Natural killer cell treated with Interleukin-12 subunit alpha and Interleukin-12 subunit beta and Interleukin-15 and Interleukin-18, amount 100 ng/mL, for 72 hours (primary cell): Measurements from ENCODE around the gene OLIG2. TPM values are rescaled to one million over a fixed set of nuclear protein-coding genes. Genes with fewer than 3 reads are reported as not detected.

ENCODE experiments used
- ATAC-seq, 2 donors: fragments of 150-1000 bp; cut with Tn5 transposase in 1 of 2; sonication (Bioruptor Pico), chemical (Tn5 transposase) in 1 of 2; 2 replicates each; pipeline ENCODE4 v1.10.0; 2021
- DNase-seq: peaks from one replicate; pipeline ENCODE4 v3.0.0; 2022; ENCODE audit warnings: low spot score
- H3K27ac Mint-ChIP-seq, 2 donors: 1 replicate in 1 of 2; 2 replicates in 1 of 2; pipeline ENCODE4 v1.8.0; 2022; ENCODE audit warnings: mixed read lengths in 2 of 2, mild to moderate bottlenecking in 1 of 2, moderate library complexity in 1 of 2
- H3K27me3 Mint-ChIP-seq, 2 donors: 1 replicate in 1 of 2; 2 replicates in 1 of 2; pipeline ENCODE4 v1.8.0; 2022; ENCODE audit warnings: mixed read lengths in 2 of 2
- H3K36me3 Mint-ChIP-seq: one replicate; pipeline ENCODE4 v1.8.0; 2022; ENCODE audit warnings: mixed read lengths
- H3K4me1 Mint-ChIP-seq, 2 donors: 1 replicate in 1 of 2; 2 replicates in 1 of 2; pipeline ENCODE4 v1.8.0; 2022; ENCODE audit warnings: low read depth in 2 of 2, mixed read lengths in 2 of 2, mild to moderate bottlenecking in 1 of 2
- H3K4me3 Mint-ChIP-seq: one replicate; pipeline ENCODE4 v1.8.0; 2022; ENCODE audit warnings: mixed read lengths
- H3K9me3 Mint-ChIP-seq: 2 replicates; pipeline ENCODE4 v1.8.0; 2022; ENCODE audit warnings: mixed read lengths
- total RNA-seq, 2 donors: library from RNA; stranded (reverse); gene quantifications; one replicate each; pipeline ENCODE4 v1.2.3, GENCODE V29; 2022

The OLIG2 gene
- total RNA-seq, 2 donors from 2014 or later: not detected

- peaks cover 5 to 8% of the 10 kb centered on the region in 2 donors for H3K4me1 Mint-ChIP-seq
Measured at GRCh38 chr21:33051925-33052324, 26.2 kb downstream of the OLIG2 start.

DNA sequence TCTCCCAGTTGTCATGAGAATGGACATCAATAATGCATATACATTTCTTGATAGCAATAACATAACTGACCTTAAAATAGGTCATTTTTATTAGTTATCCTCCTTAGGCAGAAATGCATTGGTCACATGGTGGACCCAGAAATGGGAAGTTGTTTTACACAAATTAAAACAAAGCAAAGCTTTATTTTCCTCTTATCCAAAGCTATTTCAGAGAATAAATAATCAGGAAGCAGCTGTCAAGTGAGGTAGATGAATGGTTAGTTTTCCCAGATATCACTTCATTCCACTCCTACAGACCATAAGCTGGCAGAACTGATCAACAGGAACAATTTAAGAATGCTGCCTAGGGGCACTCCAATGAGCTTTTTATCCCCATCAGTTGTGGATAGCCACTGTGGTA, 28.2 kb downstream of the OLIG2 start:
- no peak for ATAC-seq
- H3K27me3 Mint-ChIP-seq: peaks cover 16 to 23% of the 10 kb centered on the region in 2 donors
- no peak for DNase-seq
- no peaks in the 10 kb centered on the region for H3K36me3 Mint-ChIP-seq
- H3K4me3 Mint-ChIP-seq: no peak overlapping the region
- peaks cover 20 to 21% of the 10 kb centered on the region in 2 donors for H3K4me1 Mint-ChIP-seq
- H3K27ac Mint-ChIP-seq: no peak overlapping the region
- no peaks in the 10 kb centered on the region for H3K9me3 Mint-ChIP-seq

More at GRCh38 chr21:33051925-33052324, 26.2 kb downstream of the OLIG2 start:
- DNase-seq: no peak
- ATAC-seq: no peak
- H3K9me3 Mint-ChIP-seq: no peaks in the 10 kb centered on the region
- no peak overlapping the region for H3K4me3 Mint-ChIP-seq
- peaks cover 23 to 37% of the 10 kb centered on the region in 2 donors for H3K27me3 Mint-ChIP-seq
- no peak overlapping the region for H3K27ac Mint-ChIP-seq
- no peaks in the 10 kb centered on the region for H3K36me3 Mint-ChIP-seq

DNA sequence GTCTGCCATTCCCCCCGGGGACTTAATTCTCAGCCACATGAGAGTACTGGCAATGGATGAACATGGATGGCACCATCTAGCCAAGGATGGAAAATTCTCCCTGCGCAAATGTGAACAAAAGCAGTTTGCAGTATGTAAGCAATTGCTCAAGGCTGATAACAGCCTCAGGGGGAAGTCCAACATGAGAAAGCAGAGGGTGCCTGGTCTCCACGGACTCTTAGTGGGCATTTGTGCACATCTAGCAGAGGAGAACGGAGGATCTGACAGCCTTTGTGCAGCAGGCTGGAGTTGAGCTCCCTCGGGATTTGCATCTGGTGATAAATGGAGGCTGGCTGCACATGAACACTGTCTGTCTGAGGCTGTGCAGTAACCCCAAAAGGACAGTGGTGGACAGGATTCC, 30.3 kb downstream of the OLIG2 start:
- Mint-ChIP-seq H3K9me3 (no peaks in the 10 kb centered on the region), H3K27me3 (peaks cover 16 to 22% of the 10 kb centered on the region in 2 donors), H3K36me3 (no peaks in the 10 kb centered on the region), H3K27ac (no peak overlapping the region), H3K4me3 (no peak overlapping the region), H3K4me1 (peaks cover 32 to 34% of the 10 kb centered on the region in 2 donors)
- ATAC-seq: no peak
- DNase-seq: no peak

DNA sequence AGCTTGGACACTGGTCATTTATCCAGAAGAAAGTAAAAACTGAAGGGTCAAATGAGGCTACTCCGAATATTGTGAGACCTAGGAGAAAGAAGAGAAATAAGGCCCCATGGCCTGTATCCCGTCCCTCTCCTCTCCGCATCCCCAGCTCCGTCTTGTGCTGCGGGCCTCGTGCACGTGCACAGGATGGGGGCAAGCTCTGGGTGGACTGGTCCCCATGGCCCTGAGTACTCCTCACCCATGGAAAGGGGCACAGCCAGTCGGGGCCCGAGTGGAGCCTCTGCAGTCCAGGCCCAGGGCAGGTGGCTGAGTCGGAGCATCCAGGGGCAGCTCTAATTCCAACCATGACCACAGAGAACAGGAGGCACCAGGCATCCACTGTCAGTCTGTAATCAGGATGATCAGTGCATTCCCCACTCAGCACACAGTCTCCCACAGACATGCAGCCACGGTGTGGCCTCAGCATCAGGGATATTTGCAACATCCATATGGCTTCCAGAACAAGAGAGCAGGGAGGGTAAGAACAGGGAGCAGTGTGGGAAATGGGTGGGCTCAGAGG, 31.7 kb downstream of the OLIG2 start:
- Mint-ChIP-seq H3K27me3 (peaks cover 15 to 19% of the 10 kb centered on the region in 2 donors), H3K4me3 (no peak overlapping the region), H3K36me3 (no peaks in the 10 kb centered on the region), H3K27ac (no peak overlapping the region), H3K4me1 (peaks cover 32 to 35% of the 10 kb centered on the region in 2 donors), H3K9me3 (no peaks in the 10 kb centered on the region)
- ATAC-seq (no peak), DNase-seq (no peak)

DNA sequence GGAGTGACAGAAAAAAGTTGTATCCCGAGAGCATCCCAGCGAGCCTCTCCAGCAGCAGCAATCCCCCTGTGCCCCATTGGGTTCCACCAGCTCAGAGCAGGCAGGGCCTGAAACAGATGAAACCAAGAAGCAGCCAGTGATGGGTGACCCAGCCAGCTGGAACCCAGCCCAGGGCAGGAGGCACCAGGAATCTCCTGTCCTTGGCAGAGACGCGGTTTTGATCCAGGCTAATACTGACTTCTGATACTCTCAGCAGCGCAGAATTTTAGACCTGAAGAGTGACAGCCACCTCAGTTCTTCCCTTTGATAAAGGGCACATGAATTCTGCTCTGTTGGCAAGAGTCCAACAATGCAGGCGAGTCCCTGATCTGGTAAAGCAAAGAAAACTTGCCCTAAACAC, 32.8 kb downstream of the OLIG2 start:
- no peaks in the 10 kb centered on the region for H3K36me3 Mint-ChIP-seq
- H3K9me3 Mint-ChIP-seq: no peaks in the 10 kb centered on the region
- H3K4me3 Mint-ChIP-seq: peak overlapping the region; percentile 37
- H3K4me1 Mint-ChIP-seq: peaks cover 32 to 35% of the 10 kb centered on the region in 2 donors
- peak overlapping the region; percentile 8 to 57 for H3K27ac Mint-ChIP-seq
- H3K27me3 Mint-ChIP-seq: peaks cover 14 to 16% of the 10 kb centered on the region in 2 donors
- no peak for ATAC-seq
- DNase-seq: no peak

DNA sequence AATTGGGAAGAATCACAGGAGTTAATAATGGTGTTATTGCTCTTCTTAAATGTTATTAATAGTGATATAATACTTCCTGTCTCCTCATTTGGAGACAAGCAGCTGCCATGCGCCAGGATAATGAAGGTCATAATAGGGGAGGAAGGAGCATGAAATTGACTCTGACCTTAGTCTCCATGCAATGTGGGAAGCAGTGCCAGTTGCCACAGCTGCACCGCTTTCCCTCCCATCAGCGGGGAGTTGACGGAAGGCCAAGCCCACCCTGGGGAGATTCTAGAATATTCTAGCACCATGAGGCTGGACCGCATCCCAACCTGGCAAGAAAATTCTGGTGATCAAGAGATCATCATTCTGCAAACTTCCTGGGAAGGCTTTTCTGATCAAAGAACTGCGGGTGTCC, 33.2 kb downstream of the OLIG2 start:
- Mint-ChIP-seq H3K4me3 (peak overlapping the region; percentile 37), H3K27ac (peak overlapping the region; percentile 8 to 57), H3K9me3 (no peaks in the 10 kb centered on the region), H3K27me3 (peaks cover 14 to 16% of the 10 kb centered on the region in 2 donors), H3K4me1 (peaks cover 32 to 35% of the 10 kb centered on the region in 2 donors), H3K36me3 (no peaks in the 10 kb centered on the region)
- ATAC-seq (no peak), DNase-seq (no peak)

DNA sequence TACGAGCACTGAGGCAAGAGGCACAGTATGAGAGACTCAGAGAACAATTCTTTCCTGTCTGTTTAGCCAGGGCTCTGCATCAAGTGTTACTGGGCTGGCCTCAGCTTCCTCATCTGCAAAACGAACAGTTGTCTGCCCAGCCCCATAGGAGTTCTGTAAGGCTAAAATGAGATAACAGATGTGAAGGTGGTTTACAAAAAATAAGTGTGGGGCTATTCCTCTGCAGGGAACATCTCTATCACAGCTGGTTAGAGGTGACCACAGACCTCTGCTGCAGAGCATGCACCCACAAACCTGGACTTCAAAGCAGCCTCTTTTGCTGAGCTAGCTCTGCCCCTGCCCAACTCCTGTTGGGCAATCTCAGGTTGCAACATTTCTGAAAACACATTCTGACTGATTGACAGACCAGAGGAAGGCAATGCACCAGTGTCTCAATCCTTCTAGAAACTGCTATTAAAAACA, 33.7 kb downstream of the OLIG2 start:
- Mint-ChIP-seq H3K9me3 (no peaks in the 10 kb centered on the region), H3K36me3 (no peaks in the 10 kb centered on the region), H3K4me3 (peak overlapping the region; percentile 37), H3K27ac (peak overlapping the region; percentile 8 to 57), H3K4me1 (peaks cover 32 to 35% of the 10 kb centered on the region in 2 donors), H3K27me3 (peaks cover 14 to 17% of the 10 kb centered on the region in 2 donors)
- ATAC-seq (peak; percentile 91 to 94), DNase-seq (peak; percentile 86)

GRCh38 chr21:33061233-33061632, 35.5 kb downstream of the OLIG2 start:
- peaks cover 32 to 34% of the 10 kb centered on the region in 2 donors for H3K4me1 Mint-ChIP-seq
- H3K36me3 Mint-ChIP-seq: no peaks in the 10 kb centered on the region
- DNase-seq: no peak
- H3K4me3 Mint-ChIP-seq: no peak overlapping the region
- H3K27me3 Mint-ChIP-seq: peaks cover 21 to 26% of the 10 kb centered on the region in 2 donors
- no peaks in the 10 kb centered on the region for H3K9me3 Mint-ChIP-seq
- H3K27ac Mint-ChIP-seq: no peak overlapping the region
- ATAC-seq: no peak

DNA sequence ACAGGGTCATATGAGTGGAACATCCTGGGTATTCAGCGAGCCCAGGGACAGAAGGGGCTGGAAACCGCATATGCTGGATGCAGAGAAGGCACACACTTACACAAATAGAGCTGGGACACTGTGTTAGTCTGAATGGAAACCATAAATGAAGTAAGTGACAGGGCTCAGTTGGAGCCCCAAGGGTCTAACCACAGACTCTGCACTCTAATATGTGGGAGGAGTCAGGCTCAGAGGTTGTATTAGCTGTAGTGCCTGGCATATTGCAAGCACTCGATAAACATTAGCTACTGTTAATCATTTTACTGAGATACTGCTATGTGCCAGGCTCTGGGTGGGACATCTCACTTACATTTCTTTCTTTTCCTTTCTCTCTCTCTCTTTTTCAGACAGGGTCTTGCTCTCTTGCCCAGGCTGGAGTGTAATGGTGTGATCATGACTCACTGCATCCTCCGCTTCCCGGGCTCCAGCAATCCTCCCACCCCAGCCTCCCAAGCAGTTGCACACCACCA, 37.7 kb downstream of the OLIG2 start:
- H3K36me3 Mint-ChIP-seq: no peaks in the 10 kb centered on the region
- no peak overlapping the region for H3K27ac Mint-ChIP-seq
- peaks cover 24 to 26% of the 10 kb centered on the region in 2 donors for H3K4me1 Mint-ChIP-seq
- H3K27me3 Mint-ChIP-seq: peaks cover 33 to 41% of the 10 kb centered on the region in 2 donors
- no peak overlapping the region for H3K4me3 Mint-ChIP-seq
- no peaks in the 10 kb centered on the region for H3K9me3 Mint-ChIP-seq
- no peak for ATAC-seq
- DNase-seq: no peak

- H3K27ac Mint-ChIP-seq: no peak overlapping the region
Measured at GRCh38 chr21:33063907-33064622, 38.3 kb downstream of the OLIG2 start.

GRCh38 chr21:33064623-33065390, 39.1 kb downstream of the OLIG2 start:
- Mint-ChIP-seq H3K4me1 (peaks cover 15 to 19% of the 10 kb centered on the region in 2 donors), H3K27me3 (peaks cover 41 to 55% of the 10 kb centered on the region in 2 donors), H3K9me3 (no peaks in the 10 kb centered on the region), H3K27ac (no peak overlapping the region), H3K4me3 (no peak overlapping the region), H3K36me3 (no peaks in the 10 kb centered on the region)
- ATAC-seq: no peak
- DNase-seq: no peak

More at GRCh38 chr21:33063907-33064622, 38.3 kb downstream of the OLIG2 start:
- Mint-ChIP-seq H3K36me3 (no peaks in the 10 kb centered on the region), H3K9me3 (no peaks in the 10 kb centered on the region), H3K4me1 (peaks cover 21 to 23% of the 10 kb centered on the region in 2 donors), H3K4me3 (no peak overlapping the region), H3K27me3 (peaks cover 36 to 48% of the 10 kb centered on the region in 2 donors)
- DNase-seq: no peak
- ATAC-seq: no peak

DNA sequence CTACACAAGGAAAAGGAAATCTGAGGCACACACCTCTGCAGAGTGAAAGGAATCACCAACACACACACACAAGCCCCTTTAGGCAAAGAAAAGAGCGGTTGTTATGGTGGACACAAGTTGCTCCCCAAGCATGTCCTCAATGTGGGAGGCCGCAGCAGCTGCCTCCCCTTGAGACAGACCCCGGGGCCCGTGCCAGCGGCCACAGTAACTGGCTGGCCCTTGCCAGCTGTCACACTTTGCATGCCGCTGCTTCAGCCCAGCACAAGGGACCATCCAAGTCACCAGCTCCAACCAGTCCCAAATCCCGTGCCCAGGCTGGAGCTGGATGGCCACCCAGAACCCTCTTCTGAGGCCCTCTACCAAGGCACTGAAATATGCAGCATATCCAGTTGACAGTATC, 41.3 kb downstream of the OLIG2 start:
- Mint-ChIP-seq H3K36me3 (no peaks in the 10 kb centered on the region), H3K27ac (no peak overlapping the region), H3K4me3 (no peak overlapping the region), H3K9me3 (no peaks in the 10 kb centered on the region), H3K27me3 (peaks cover 43 to 58% of the 10 kb centered on the region in 2 donors), H3K4me1 (peaks cover 9 to 18% of the 10 kb centered on the region in 2 donors)
- DNase-seq (no peak), ATAC-seq (no peak)

DNA sequence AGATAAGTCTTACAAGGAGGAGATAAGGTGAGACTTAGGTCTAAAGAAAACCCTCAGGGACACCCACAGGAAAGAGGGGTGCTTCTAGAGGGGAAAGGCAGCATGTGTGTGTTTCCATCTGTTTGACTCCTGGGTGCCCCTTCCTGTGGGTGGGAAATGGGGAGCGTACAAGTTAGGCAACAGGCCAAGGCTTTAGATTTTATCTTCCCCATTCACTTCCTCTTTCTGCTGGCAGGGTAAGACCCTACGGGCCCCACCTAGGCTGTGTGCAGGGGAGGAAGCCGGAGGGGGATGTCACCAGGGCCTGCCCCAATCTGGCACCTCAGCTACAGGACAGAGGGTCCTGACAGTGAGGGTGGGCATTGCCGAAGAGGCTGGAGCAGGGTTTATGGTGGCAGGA, 41.7 kb downstream of the OLIG2 start:
- H3K4me3 Mint-ChIP-seq: no peak overlapping the region
- H3K9me3 Mint-ChIP-seq: no peaks in the 10 kb centered on the region
- H3K27me3 Mint-ChIP-seq: peaks cover 47 to 62% of the 10 kb centered on the region in 2 donors
- ATAC-seq (no peak), DNase-seq (no peak)
- H3K27ac Mint-ChIP-seq: no peak overlapping the region
- H3K4me1 Mint-ChIP-seq: peaks cover 12 to 19% of the 10 kb centered on the region in 2 donors
- H3K36me3 Mint-ChIP-seq: no peaks in the 10 kb centered on the region
